Measurements from ENCODE around the gene RAB11FIP3. TPM values are rescaled to one million over a fixed set of nuclear protein-coding genes. Genes with fewer than 3 reads are reported as not detected.

Gene RAB11FIP3
- polyA plus RNA-seq, 1 experiment = 13.3 TPM

DNA sequence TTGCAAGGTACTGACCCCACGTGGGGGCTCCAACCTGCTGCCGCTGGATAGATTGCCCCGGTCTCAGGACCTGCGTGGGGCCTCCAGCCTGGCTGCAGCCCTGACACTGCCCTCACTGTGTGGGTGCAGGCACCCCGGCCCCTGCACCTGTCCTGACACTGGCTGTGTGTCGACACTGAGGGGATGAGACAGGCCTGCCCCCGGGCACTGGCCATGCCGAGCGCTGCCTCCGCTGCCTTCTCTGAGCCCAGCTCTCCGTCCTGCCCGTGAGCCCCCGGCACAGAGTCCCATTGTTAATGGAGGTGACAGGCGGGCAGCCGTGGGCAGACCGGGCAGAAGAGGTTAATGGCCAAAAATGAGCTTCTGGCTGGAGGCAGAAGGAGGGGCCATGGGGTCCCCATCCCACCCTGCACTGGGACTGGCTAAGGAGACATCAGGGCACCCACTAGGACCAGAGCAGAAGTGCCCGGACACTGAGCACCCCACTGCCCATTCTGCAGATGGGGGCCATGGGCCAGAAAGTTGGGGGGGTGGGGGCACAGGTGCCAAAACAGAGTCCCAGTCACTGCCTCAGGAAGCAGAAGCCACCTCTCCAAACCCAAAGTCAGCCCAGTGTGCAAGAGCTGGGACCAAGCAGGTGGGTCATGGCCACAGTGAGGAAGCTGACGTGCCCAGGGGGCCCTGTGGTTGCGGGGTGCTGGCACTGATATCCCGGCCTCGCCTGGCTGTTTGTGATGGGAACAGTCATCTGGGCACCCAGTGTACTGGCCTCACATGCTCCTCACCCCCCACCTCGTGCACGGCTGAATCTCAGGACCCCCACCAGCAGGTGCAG lies 132.2 kb downstream of the RAB11FIP3 start:
- TF ChIP-seq, protein P1, sequence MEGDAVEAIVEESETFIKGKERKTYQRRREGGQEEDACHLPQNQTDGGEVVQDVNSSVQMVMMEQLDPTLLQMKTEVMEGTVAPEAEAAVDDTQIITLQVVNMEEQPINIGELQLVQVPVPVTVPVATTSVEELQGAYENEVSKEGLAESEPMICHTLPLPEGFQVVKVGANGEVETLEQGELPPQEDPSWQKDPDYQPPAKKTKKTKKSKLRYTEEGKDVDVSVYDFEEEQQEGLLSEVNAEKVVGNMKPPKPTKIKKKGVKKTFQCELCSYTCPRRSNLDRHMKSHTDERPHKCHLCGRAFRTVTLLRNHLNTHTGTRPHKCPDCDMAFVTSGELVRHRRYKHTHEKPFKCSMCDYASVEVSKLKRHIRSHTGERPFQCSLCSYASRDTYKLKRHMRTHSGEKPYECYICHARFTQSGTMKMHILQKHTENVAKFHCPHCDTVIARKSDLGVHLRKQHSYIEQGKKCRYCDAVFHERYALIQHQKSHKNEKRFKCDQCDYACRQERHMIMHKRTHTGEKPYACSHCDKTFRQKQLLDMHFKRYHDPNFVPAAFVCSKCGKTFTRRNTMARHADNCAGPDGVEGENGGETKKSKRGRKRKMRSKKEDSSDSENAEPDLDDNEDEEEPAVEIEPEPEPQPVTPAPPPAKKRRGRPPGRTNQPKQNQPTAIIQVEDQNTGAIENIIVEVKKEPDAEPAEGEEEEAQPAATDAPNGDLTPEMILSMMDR (IDR thresholded peaks at IDR 0.05; ENCODE audit: insufficient read depth, low read depth, low read length) = no peak
- POLR2A ChIA-PET = no interaction called here
- DNase-seq (ENCODE audit: low read depth) = no peak

DNA sequence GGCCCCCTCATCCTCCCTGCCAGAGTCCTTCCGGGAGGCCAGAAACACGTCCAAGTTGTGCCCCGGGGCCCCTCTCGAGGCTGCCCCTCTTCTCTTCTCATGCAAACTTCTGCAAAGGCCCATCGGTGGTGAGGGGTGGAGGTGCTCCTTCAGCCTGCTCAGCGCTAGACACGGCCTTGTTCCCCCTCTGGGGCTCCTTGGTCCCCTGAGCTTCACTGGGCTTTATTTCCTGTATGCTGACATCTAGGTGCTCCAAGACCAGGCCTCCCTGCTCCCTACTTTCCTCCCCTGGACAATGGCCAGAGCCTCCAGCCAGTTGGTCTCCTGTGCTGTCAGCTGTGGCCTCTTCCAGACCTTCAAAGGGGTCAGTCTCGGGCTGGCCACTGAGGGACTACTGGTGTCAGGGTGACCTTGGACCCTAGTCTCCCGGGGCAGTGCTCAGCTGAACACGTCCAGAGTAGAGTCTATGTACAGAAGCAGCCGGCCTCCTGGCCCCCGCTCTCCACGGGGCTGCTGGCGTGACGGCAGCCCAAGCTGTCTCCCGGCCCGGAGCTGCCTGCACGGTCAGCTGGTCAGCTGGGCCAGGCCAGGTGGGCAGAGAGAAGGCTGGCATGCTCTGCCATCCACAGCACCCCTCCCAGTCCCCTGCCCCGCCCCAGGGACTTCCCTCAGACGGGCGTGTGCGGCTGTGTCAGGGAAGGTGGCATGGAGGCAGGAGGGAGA lies 133.0 kb downstream of the RAB11FIP3 start:
- Histone ChIP-seq H3K36me3 (ENCODE audit: control insufficient read depth, insufficient read depth, low read length) (peaks cover 1% of the 10 kb centered on the region; the same call in 1 of the 2 replicates), H3K27me3 (ENCODE audit: control insufficient read depth, insufficient read depth, low read length) (peaks cover 13% of the 10 kb centered on the region), H3K4me3 (ENCODE audit: low read depth, low read length) (no peak overlapping the region)
- ChIA-PET POLR2A (no interaction called here), CTCF (interaction anchor here (1.1 kb wide), 1 partner anchor 15 kb away, joined by 3 read pairs; no protein-coding TSS in a partner anchor)
- no peak for DNase-seq (ENCODE audit: low read depth)
- TF ChIP-seq, protein P1 (IDR thresholded peaks at IDR 0.05; ENCODE audit: insufficient read depth, low read depth, low read length) = no peak

More for the DNA sequence above, 132.2 kb downstream of the RAB11FIP3 start:
- Histone ChIP-seq H3K27me3 (ENCODE audit: control insufficient read depth, insufficient read depth, low read length) (peaks cover 13% of the 10 kb centered on the region), H3K4me3 (ENCODE audit: low read depth, low read length) (no peak overlapping the region), H3K36me3 (ENCODE audit: control insufficient read depth, insufficient read depth, low read length) (peaks cover 4% of the 10 kb centered on the region; the same call in 1 of the 2 replicates)
- CTCF ChIA-PET = no interaction called here

DNA sequence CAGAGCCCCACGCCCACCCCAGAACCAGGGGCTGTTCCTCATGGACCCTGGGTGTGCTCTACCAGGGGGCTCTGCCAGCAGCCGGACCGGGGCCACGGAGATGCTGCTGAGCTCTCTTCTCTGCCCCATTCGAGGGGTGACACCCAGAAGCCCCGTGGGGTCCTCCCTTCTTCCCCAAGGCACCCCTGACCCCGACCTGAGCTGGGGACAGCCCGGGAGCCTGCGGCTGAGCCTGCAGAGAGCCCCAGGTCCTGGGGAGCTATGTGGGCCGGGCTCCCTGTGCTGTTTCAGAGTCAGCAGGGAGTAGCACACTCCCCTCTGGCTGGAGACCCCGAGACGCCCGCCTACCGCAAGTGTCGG lies 133.6 kb downstream of the RAB11FIP3 start:
- Histone ChIP-seq H3K4me3 (ENCODE audit: low read depth, low read length) (no peak overlapping the region), H3K27me3 (ENCODE audit: control insufficient read depth, insufficient read depth, low read length) (peaks cover 13% of the 10 kb centered on the region), H3K36me3 (ENCODE audit: control insufficient read depth, insufficient read depth, low read length) (peaks cover under 1% of the 10 kb centered on the region; the same call in 1 of the 2 replicates)
- CTCF ChIA-PET = interaction anchor here (1.1 kb wide), 1 partner anchor 15 kb away, joined by 3 read pairs; no protein-coding TSS in a partner anchor
- no peak for DNase-seq (ENCODE audit: low read depth)
- POLR2A ChIA-PET = no interaction called here
- TF ChIP-seq, protein P1 (IDR thresholded peaks at IDR 0.05; ENCODE audit: insufficient read depth, low read depth, low read length) = no peak

DNA sequence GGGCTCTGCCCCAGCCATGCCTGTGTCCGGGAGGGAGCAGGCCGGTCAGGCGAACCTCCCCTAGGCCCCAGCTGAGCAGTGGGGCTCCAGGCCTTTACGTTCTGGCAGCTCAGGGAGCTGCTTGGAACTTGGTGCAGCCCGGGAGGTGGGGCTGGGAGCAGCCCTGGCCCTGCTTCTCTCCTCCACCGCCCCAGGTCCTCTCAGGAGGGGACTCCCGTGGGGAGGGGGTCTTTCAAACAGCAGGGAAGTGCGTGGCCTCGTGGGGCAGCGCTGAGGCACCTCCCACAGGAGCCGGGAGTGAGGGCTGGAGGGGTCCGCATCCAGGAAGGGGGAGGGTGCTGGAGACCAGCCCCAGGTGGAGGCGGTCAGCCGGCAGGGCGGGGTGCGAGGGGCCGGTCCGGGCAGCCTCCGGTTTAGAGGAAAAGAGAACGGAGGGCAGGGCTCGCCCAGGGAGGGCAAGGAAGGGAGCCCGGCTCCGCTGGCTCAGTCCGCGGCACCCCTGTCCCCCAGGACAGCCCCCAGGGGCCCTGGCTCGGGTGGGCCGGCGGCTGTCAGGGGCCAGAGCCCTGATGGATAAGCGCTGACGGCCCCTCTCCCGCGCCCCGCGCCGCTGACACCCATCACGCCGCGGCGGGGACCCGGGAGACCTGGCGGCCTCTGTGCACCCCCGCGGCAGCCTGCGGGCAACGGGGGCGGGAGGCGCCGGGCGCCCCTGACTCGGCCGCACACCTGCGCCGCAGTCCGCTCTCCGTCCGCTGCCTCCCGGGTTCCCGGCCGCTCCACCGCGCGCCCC lies 134.2 kb downstream of the RAB11FIP3 start:
- DNase-seq (ENCODE audit: low read depth) = no peak
- no peak overlapping the region for H3K4me3 ChIP-seq (ENCODE audit: low read depth, low read length)
- TF ChIP-seq, protein P1 (IDR thresholded peaks at IDR 0.05; ENCODE audit: insufficient read depth, low read depth, low read length) = no peak
- H3K36me3 ChIP-seq (ENCODE audit: control insufficient read depth, insufficient read depth, low read length) = no peaks in the 10 kb centered on the region; the same call in 1 of the 2 replicates
- H3K27me3 ChIP-seq (ENCODE audit: control insufficient read depth, insufficient read depth, low read length) = peaks cover 13% of the 10 kb centered on the region
- CTCF ChIA-PET = interaction anchor here (1.1 kb wide), 1 partner anchor 16 kb away, joined by 3 read pairs; no protein-coding TSS in a partner anchor
- POLR2A ChIA-PET = no interaction called here
